SK-N-SH treated with all-trans-retinoic acid at 6 μM for 48 hours (cell line): Measurements from ENCODE around the gene CWC27.

Source experiments
- ATAC-seq: fragments of 200-7000 bp; cut with Tn5 transposase; 3 replicates; pipeline ENCODE4 v1.9.1; 2020; ENCODE audit warnings: mild to moderate bottlenecking, moderate library complexity
- ARNTL ChIP-seq: fragments of 450-650 bp; formaldehyde crosslinking; IDR thresholded peaks from 2 replicates; pipeline ENCODE4 v1.5.0; 2020; ENCODE audit warnings: low read depth, mild to moderate bottlenecking, moderate library complexity, borderline replicate concordance
- BACH2 ChIP-seq: fragments of 250-450 bp; sonication (Bioruptor Pico); IDR thresholded peaks from 2 replicates; pipeline ENCODE4 v1.9.0; 2021; ENCODE audit warnings: mild to moderate bottlenecking, borderline replicate concordance
- CREB5 ChIP-seq: fragments of 250-450 bp; sonication (Bioruptor Pico); IDR thresholded peaks from 2 replicates; pipeline ENCODE4 v1.5.1; 2020; ENCODE audit warnings: low read depth, mild to moderate bottlenecking, moderate library complexity
- CSDC2 ChIP-seq: fragments of 250-450 bp; sonication (Bioruptor Pico); IDR thresholded peaks from 2 replicates; pipeline ENCODE4 v1.5.0; 2020; ENCODE audit warnings: mild to moderate bottlenecking, moderate library complexity
- CSRNP3 ChIP-seq: fragments of 250-450 bp; sonication (Bioruptor Pico); IDR thresholded peaks from 2 replicates; pipeline ENCODE4 v1.5.1; 2021; ENCODE audit warnings: mild to moderate bottlenecking, moderate library complexity
- ESRRG ChIP-seq: fragments of 250-450 bp; sonication (Bioruptor Pico); IDR thresholded peaks from 2 replicates; pipeline ENCODE4 v1.6.1; 2021; ENCODE audit warnings: mild to moderate bottlenecking
- GLIS3 ChIP-seq: fragments of 250-450 bp; sonication (Bioruptor Pico); IDR thresholded peaks from 2 replicates; pipeline ENCODE4 v1.5.0; 2020; ENCODE audit warnings: mild to moderate bottlenecking, moderate library complexity
- ISL1 ChIP-seq: fragments of 250-450 bp; sonication (Bioruptor Pico); IDR thresholded peaks from 2 replicates; pipeline ENCODE4 v2.1.2; 2022; ENCODE audit warnings: mild to moderate bottlenecking, moderate library complexity
- OSR1 ChIP-seq: fragments of 250-450 bp; sonication (Bioruptor Pico); IDR thresholded peaks from 2 replicates; pipeline ENCODE4 v1.8.0; 2022; ENCODE audit warnings: moderate library complexity, mild to moderate bottlenecking, inconsistent platforms
- PATZ1 ChIP-seq: fragments of 250-450 bp; sonication (Bioruptor Pico); IDR thresholded peaks from 2 replicates; pipeline ENCODE4 v1.8.0; 2020; ENCODE audit warnings: mild to moderate bottlenecking, moderate library complexity, borderline replicate concordance
- POU6F1 ChIP-seq: fragments of 250-450 bp; sonication (Bioruptor Pico); IDR thresholded peaks from 2 replicates; pipeline ENCODE4 v1.8.0; 2021; ENCODE audit warnings: low read depth, mild to moderate bottlenecking, moderate library complexity, borderline replicate concordance
- PPARA ChIP-seq: fragments of 250-450 bp; sonication (Bioruptor Pico); IDR thresholded peaks from 2 replicates; pipeline ENCODE4 v1.5.0; 2020; ENCODE audit warnings: mild to moderate bottlenecking, borderline replicate concordance
- RARB ChIP-seq: fragments of 250-450 bp; sonication (Bioruptor Pico); IDR thresholded peaks from 2 replicates; pipeline ENCODE4 v1.8.0; 2021; ENCODE audit warnings: mild to moderate bottlenecking, moderate library complexity
- SNAI2 ChIP-seq: fragments of 250-450 bp; sonication (Bioruptor Pico); IDR thresholded peaks from 2 replicates; pipeline ENCODE4 v1.5.0; 2020; ENCODE audit warnings: mild to moderate bottlenecking, moderate library complexity
- TCF4 ChIP-seq: fragments of 250-450 bp; sonication (Bioruptor Pico); IDR thresholded peaks from 2 replicates; pipeline ENCODE4 v1.8.0; 2021; ENCODE audit warnings: mild to moderate bottlenecking, moderate library complexity, borderline replicate concordance
- TOX ChIP-seq: fragments of 250-450 bp; sonication (Bioruptor Pico); IDR thresholded peaks from 2 replicates; pipeline ENCODE4 v1.8.0; 2021; ENCODE audit warnings: mild to moderate bottlenecking, moderate library complexity, borderline replicate concordance
- TSHZ2 ChIP-seq: fragments of 250-450 bp; sonication (Bioruptor Pico); IDR thresholded peaks from 2 replicates; pipeline ENCODE4 v1.5.0; 2020; ENCODE audit warnings: mild to moderate bottlenecking, moderate library complexity
- ZC3H10 ChIP-seq: fragments of 250-450 bp; sonication (Bioruptor Pico); IDR thresholded peaks from 2 replicates; pipeline ENCODE4 v1.5.1; 2021; ENCODE audit warnings: mild to moderate bottlenecking, moderate library complexity
- ZFP3 ChIP-seq: fragments of 250-450 bp; sonication (Bioruptor Pico); IDR thresholded peaks from 2 replicates; pipeline ENCODE4 v1.5.0; 2020; ENCODE audit warnings: mild to moderate bottlenecking, moderate library complexity
- ZNF565 ChIP-seq: fragments of 450-650 bp; formaldehyde crosslinking; conservative IDR thresholded peaks from 2 replicates; pipeline ENCODE4 v1.5.0; 2020; ENCODE audit warnings: low read depth, mild to moderate bottlenecking, moderate library complexity
- ZNF70 ChIP-seq: fragments of 450-650 bp; formaldehyde crosslinking; IDR thresholded peaks from 2 replicates; pipeline ENCODE4 v1.5.0; 2020; ENCODE audit warnings: mild to moderate bottlenecking, moderate library complexity
- ZNF8 ChIP-seq: fragments of 450-650 bp; formaldehyde crosslinking; IDR thresholded peaks from 2 replicates; pipeline ENCODE4 v1.5.0; 2020; ENCODE audit warnings: mild to moderate bottlenecking, moderate library complexity

Gene CWC27

GRCh38 chr5:65009207-65009606 is 240.5 kb downstream of the CWC27 start:
- no peak for ATAC-seq
- TF ChIP-seq TOX (CRISPR knock-in tag) (no peak), TSHZ2 (no peak), ZNF565 (no peak), RARB (CRISPR knock-in tag) (no peak), ZFP3 (no peak), ARNTL (no peak), SNAI2 (CRISPR knock-in tag) (no peak), CREB5 (CRISPR knock-in tag) (no peak), BACH2 (no peak), ZC3H10 (CRISPR knock-in tag) (no peak), ESRRG (CRISPR knock-in tag) (no peak), PATZ1 (no peak)

- ATAC-seq: no peak
Observed at GRCh38 chr5:65010841-65011240, 242.1 kb downstream of the CWC27 start.

GRCh38 chr5:65012301-65012892 is 243.7 kb downstream of the CWC27 start:
- TF ChIP-seq OSR1 (CRISPR knock-in tag) (no peak), ZNF565 (no peak), PPARA (no peak), ESRRG (CRISPR knock-in tag) (no peak), ZC3H10 (CRISPR knock-in tag) (no peak), RARB (CRISPR knock-in tag) (no peak), BACH2 (no peak), POU6F1 (CRISPR knock-in tag) (no peak), CSRNP3 (CRISPR knock-in tag) (no peak), ZNF70 (no peak)
- ATAC-seq: no peak

More at GRCh38 chr5:65010841-65011240, 242.1 kb downstream of the CWC27 start:
- TF ChIP-seq TCF4 (CRISPR knock-in tag) (no peak), ZNF70 (no peak), ARNTL (no peak), ISL1 (CRISPR knock-in tag) (no peak), ESRRG (CRISPR knock-in tag) (no peak), ZFP3 (no peak)

- no peak for ATAC-seq
- TF ChIP-seq ZNF70 (no peak), ZNF8 (no peak), CREB5 (CRISPR knock-in tag) (no peak), TCF4 (CRISPR knock-in tag) (no peak), ISL1 (CRISPR knock-in tag) (no peak), PPARA (no peak), GLIS3 (no peak), ESRRG (CRISPR knock-in tag) (no peak), CSDC2 (CRISPR knock-in tag) (no peak), TSHZ2 (no peak)
Observed at GRCh38 chr5:65013166-65013565, 244.4 kb downstream of the CWC27 start.
